Glutamatergic neuron (in vitro differentiated cells): ENCODE measurements around the gene TLE1. TPM values are rescaled to one million over a fixed set of nuclear protein-coding genes. Genes with fewer than 3 reads are reported as not detected.

Source experiments
- DNase-seq: peaks from one replicate; pipeline ENCODE4 v3.0.0; 2022
- H3K27ac Mint-ChIP-seq: one replicate; pipeline ENCODE4 v1.8.0; 2020; ENCODE audit warnings: mild to moderate bottlenecking, mixed read lengths, inconsistent platforms; ENCODE audit not compliant: unreplicated experiment
- H3K27me3 Mint-ChIP-seq: one replicate; pipeline ENCODE4 v1.8.0; 2020; ENCODE audit warnings: mild to moderate bottlenecking, moderate library complexity, mixed read lengths, inconsistent platforms; ENCODE audit not compliant: unreplicated experiment
- H3K36me3 Mint-ChIP-seq: one replicate; pipeline ENCODE4 v1.8.0; 2020; ENCODE audit warnings: mild to moderate bottlenecking, mixed read lengths, inconsistent platforms; ENCODE audit not compliant: unreplicated experiment
- H3K4me1 Mint-ChIP-seq: one replicate; pipeline ENCODE4 v1.8.0; 2020; ENCODE audit warnings: mild to moderate bottlenecking, low read depth, mixed read lengths, inconsistent platforms; ENCODE audit not compliant: unreplicated experiment
- H3K4me3 Mint-ChIP-seq: one replicate; pipeline ENCODE4 v1.8.0; 2020; ENCODE audit warnings: mild to moderate bottlenecking, mixed read lengths, inconsistent platforms; ENCODE audit not compliant: unreplicated experiment
- H3K9me3 Mint-ChIP-seq: one replicate; pipeline ENCODE4 v1.8.0; 2020; ENCODE audit warnings: mild to moderate bottlenecking, moderate library complexity, mixed read lengths, inconsistent platforms; ENCODE audit not compliant: unreplicated experiment
- total RNA-seq: library from RNA; stranded (reverse); fragmentation: NEBNext Ultra II Directional; extraction: Animal tissue kit (Norgen Biotek cat#: 25700); gene quantifications from one replicate; pipeline ENCODE4 v1.2.1, GENCODE V29; 2021; ENCODE audit not compliant: unreplicated experiment
- TF ChIP-seq, protein P1 (sequence below): fragments of 200-600 bp; sonication (generic); IDR thresholded peaks from one replicate; pipeline ENCODE4 v1.5.0; 2021; ENCODE audit not compliant: partially characterized antibody, unreplicated experiment

The TLE1 gene
- total RNA-seq, 1 donor from 2014 or later, result 345 TPM

- H3K27me3 Mint-ChIP-seq, result peaks cover 14% of the 10 kb centered on the region
- TF ChIP-seq, protein P1, sequence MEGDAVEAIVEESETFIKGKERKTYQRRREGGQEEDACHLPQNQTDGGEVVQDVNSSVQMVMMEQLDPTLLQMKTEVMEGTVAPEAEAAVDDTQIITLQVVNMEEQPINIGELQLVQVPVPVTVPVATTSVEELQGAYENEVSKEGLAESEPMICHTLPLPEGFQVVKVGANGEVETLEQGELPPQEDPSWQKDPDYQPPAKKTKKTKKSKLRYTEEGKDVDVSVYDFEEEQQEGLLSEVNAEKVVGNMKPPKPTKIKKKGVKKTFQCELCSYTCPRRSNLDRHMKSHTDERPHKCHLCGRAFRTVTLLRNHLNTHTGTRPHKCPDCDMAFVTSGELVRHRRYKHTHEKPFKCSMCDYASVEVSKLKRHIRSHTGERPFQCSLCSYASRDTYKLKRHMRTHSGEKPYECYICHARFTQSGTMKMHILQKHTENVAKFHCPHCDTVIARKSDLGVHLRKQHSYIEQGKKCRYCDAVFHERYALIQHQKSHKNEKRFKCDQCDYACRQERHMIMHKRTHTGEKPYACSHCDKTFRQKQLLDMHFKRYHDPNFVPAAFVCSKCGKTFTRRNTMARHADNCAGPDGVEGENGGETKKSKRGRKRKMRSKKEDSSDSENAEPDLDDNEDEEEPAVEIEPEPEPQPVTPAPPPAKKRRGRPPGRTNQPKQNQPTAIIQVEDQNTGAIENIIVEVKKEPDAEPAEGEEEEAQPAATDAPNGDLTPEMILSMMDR, result no peak
- peaks cover 72% of the 10 kb centered on the region for H3K4me1 Mint-ChIP-seq
- H3K9me3 Mint-ChIP-seq, result peaks cover 32% of the 10 kb centered on the region
- peak overlapping the region; percentile 30 for H3K4me3 Mint-ChIP-seq
- no peak for DNase-seq
- peaks cover 4% of the 10 kb centered on the region for H3K36me3 Mint-ChIP-seq
- H3K27ac Mint-ChIP-seq, result peak overlapping the region; percentile 69
These were observed 36.1 kb downstream of the TLE1 start for GRCh38 chr9:81653240-81653639.

- Mint-ChIP-seq H3K4me1 (peaks cover 71% of the 10 kb centered on the region), H3K27ac (peak overlapping the region; percentile 40), H3K36me3 (peaks cover 4% of the 10 kb centered on the region), H3K4me3 (peak overlapping the region; percentile 40), H3K27me3 (peaks cover 17% of the 10 kb centered on the region), H3K9me3 (peaks cover 35% of the 10 kb centered on the region)
- no peak for DNase-seq
- TF ChIP-seq, protein P1, result no peak
These were observed 37.2 kb downstream of the TLE1 start for GRCh38 chr9:81652058-81652687.

DNA sequence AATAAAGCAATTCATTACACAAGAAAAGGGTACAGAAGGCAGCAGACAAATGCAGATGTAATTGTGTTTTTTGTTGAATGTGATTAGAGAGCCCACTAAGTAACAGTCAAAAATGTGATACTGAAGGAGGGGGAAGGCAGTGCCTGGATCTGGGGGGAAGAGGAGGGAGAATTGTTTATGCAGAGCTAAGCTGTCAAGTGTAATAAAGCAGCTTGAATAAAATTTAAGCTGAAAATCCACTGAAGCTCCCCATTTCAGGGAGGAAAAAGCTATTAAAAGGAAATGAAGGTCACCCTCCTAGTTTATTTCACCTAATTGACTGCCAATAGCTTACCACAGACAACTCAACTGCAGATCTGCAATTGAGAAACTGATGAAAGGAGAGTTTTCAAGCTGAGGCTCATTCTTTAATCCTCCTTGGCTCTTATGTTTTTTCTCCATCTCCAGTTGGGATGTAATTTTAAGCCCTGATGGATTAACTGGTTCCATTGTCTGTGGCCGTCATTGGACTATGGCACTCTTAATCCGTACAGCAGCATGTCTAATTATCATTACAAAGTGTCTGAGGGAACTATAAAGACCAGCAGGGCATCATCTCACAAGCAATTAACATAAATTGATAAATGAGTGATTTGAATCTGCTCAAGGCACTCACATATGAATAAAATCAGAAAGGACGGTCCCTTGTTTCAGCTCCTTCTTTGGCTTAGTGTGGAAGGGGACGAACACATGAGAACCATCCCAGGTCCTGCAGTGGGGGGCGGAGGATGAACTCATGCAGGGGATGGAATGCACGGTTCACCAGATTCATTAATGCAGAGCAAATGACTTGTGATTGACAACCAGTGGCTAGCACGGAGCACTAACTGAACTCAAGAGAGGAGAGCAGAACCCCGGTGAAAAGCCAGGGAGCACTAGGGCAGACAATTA is 38.5 kb downstream of the TLE1 start:
- TF ChIP-seq, protein P1, result no peak
- Mint-ChIP-seq H3K36me3 (peaks cover 4% of the 10 kb centered on the region), H3K4me3 (peak overlapping the region; percentile 82), H3K9me3 (peaks cover 33% of the 10 kb centered on the region), H3K27me3 (peaks cover 22% of the 10 kb centered on the region), H3K4me1 (peaks cover 66% of the 10 kb centered on the region), H3K27ac (peak overlapping the region; percentile 98)
- peak; percentile 35 for DNase-seq

DNA sequence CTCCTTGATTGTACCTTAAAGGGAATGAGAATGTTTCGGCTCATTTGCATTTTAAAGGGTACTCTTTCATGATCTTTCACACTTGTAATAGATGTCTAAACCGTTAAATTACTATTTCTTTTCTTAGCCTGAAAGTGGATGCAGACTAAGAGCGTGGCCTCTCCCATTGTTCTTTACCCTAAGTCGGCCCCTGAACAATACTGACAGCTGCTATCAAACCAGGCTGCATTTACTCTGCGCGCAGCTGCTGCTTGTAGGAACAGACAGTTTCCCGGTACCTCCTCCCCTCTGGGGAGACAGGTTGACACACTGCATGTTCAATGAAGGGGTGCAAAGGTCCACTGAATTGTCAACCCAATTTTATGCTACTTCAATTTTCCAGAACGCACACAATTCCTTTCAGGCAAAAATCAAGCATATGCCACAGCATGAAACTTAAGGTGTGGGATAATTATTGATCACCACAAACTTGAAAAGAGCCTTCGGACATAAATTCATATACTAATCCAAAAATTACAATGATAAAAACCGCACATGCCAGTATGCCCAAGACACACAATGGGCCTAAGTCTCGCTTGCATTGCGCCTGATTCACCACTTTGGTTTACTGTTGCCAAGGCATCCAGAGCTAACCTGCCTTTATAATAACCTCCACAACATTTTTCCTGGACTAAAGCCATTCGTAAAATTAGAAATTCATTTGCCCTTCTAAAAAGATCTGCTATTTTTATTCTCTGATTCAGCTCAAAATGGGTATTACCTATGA is 39.7 kb downstream of the TLE1 start:
- Mint-ChIP-seq H3K27me3 (peaks cover 22% of the 10 kb centered on the region), H3K9me3 (peaks cover 25% of the 10 kb centered on the region), H3K4me1 (peaks cover 61% of the 10 kb centered on the region), H3K27ac (peak overlapping the region; percentile 98), H3K4me3 (peak overlapping the region; percentile 82), H3K36me3 (peaks cover 4% of the 10 kb centered on the region)
- peak; percentile 63 for DNase-seq
- TF ChIP-seq, protein P1, result no peak
